DOHH2 (cell line): ENCODE results near the gene EPG5.

Experiments used
- EZH2phosphoT487 ChIP-seq: fragments of 200-600 bp; sonication (generic); IDR thresholded peaks from 2 replicates; pipeline ENCODE4 v1.6.1; 2017; ENCODE audit warnings: borderline replicate concordance, mild to moderate bottlenecking, antibody characterized with exemption, low read length, moderate library complexity, mixed read lengths
- TF ChIP-seq, protein P1 (sequence below): fragments of 200-600 bp; sonication (generic); IDR thresholded peaks from one replicate; pipeline ENCODE4 v1.5.1; 2014; ENCODE audit warnings: antibody characterized with exemption, mild to moderate bottlenecking, low read depth, low read length; ENCODE audit not compliant: poor library complexity, severe bottlenecking

DNA sequence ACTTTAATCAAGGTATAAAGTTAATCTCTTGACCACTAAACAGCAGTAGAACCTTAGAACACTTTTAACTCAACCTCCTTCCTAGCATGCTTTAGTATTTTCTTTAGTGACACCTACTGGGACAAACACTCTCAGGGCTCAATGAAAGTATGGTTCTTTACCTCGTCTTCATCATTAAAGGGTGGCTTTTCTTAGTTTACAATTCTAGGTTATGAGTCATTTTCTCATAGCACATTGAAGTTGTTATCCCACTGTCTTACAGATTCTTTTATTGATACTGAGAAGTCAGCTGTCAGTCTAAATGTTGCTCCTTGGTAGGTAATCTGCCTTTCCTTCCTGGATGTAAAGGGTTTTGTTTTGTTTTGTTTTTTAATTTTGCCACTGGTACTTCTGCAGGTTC lies 103.7 kb downstream of the EPG5 start:
- TF ChIP-seq, protein P1, sequence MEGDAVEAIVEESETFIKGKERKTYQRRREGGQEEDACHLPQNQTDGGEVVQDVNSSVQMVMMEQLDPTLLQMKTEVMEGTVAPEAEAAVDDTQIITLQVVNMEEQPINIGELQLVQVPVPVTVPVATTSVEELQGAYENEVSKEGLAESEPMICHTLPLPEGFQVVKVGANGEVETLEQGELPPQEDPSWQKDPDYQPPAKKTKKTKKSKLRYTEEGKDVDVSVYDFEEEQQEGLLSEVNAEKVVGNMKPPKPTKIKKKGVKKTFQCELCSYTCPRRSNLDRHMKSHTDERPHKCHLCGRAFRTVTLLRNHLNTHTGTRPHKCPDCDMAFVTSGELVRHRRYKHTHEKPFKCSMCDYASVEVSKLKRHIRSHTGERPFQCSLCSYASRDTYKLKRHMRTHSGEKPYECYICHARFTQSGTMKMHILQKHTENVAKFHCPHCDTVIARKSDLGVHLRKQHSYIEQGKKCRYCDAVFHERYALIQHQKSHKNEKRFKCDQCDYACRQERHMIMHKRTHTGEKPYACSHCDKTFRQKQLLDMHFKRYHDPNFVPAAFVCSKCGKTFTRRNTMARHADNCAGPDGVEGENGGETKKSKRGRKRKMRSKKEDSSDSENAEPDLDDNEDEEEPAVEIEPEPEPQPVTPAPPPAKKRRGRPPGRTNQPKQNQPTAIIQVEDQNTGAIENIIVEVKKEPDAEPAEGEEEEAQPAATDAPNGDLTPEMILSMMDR, result no peak
- no peak for TF ChIP-seq EZH2phosphoT487
